HEK293 (cell line): ENCODE measurements around the gene PRM1.

ENCODE experiments used
- CTCF ChIA-PET: fragments of 350-600 bp; formaldehyde crosslinking; extraction: SDS; loops from one replicate; lab custom pipeline; 2021; ENCODE audit warnings: antibody characterized with exemption; lab: Yijun Ruan, JAX
- POLR2A ChIA-PET: fragments of 300-600 bp; formaldehyde crosslinking; extraction: SDS; loops from one replicate; lab custom pipeline; 2020; ENCODE audit warnings: antibody characterized with exemption, inconsistent platforms; lab: Yijun Ruan, JAX
- H3K27ac ChIP-seq: fragments of 200-500 bp; sonication (Bioruptor generic); 2 replicates; pipeline ENCODE4 v1.5.1; 2014; ENCODE audit warnings: low read depth, low read length, control low read depth, inconsistent platforms; ENCODE audit errors: extremely low read depth
- H3K36me3 ChIP-seq, 2 experiments: fragments of 200-500 bp in 1 of 2; sonication (Bioruptor generic) in 1 of 2; 1 replicate in 1 of 2; 2 replicates in 1 of 2; pipeline ENCODE4 v1.5.1; 2014 to 2017; ENCODE audit warnings: inconsistent platforms in 2 of 2, low read length in 2 of 2; ENCODE audit not compliant: control insufficient read depth in 2 of 2, insufficient read depth in 1 of 2
- H3K4me1 ChIP-seq: fragments of 200-500 bp; sonication (Bioruptor generic); 2 replicates; pipeline ENCODE4 v1.5.1; 2014; ENCODE audit warnings: mild to moderate bottlenecking, low read length, inconsistent platforms; ENCODE audit not compliant: control insufficient read depth, insufficient read depth
- H3K4me3 ChIP-seq: 2 replicates; pipeline ENCODE4 v1.5.1; 2011; ENCODE audit warnings: low read depth, mild to moderate bottlenecking, control low read depth, low read length, moderate library complexity
- H3K9me3 ChIP-seq: fragments of 200-500 bp; sonication (Bioruptor generic); 2 replicates; pipeline ENCODE4 v1.5.1; 2014; ENCODE audit warnings: low read depth, low read length, inconsistent platforms; ENCODE audit not compliant: control insufficient read depth, insufficient read depth
- BCL11B ChIP-seq: fragments of 450-650 bp; formaldehyde crosslinking; IDR thresholded peaks from 2 replicates; pipeline ENCODE4 v1.5.1; 2016; ENCODE audit warnings: low read depth, missing biosample characterization, missing genetic modification characterization
- INSM2 ChIP-seq: fragments of 450-650 bp; formaldehyde crosslinking; IDR thresholded peaks from 2 replicates; pipeline ENCODE4 v1.5.1; 2016; ENCODE audit warnings: missing biosample characterization, missing genetic modification characterization
- ZBTB21 ChIP-seq: fragments of 450-650 bp; formaldehyde crosslinking; IDR thresholded peaks from 2 replicates; pipeline ENCODE4 v1.5.1; 2017; ENCODE audit warnings: missing biosample characterization, missing genetic modification characterization
- ZBTB6 ChIP-seq: fragments of 450-650 bp; formaldehyde crosslinking; IDR thresholded peaks from 2 replicates; pipeline ENCODE4 v1.5.1; 2017; ENCODE audit warnings: missing biosample characterization, missing genetic modification characterization
- ZBTB7A ChIP-seq: fragments of 450-650 bp; formaldehyde crosslinking; IDR thresholded peaks from 2 replicates; pipeline ENCODE4 v1.5.1; 2016; ENCODE audit warnings: low read depth, missing biosample characterization, missing genetic modification characterization
- ZFP37 ChIP-seq: fragments of 450-650 bp; formaldehyde crosslinking; IDR thresholded peaks from 2 replicates; pipeline ENCODE4 v1.5.1; 2016; ENCODE audit warnings: missing biosample characterization, missing genetic modification characterization
- ZNF146 ChIP-seq: fragments of 450-650 bp; formaldehyde crosslinking; IDR thresholded peaks from 2 replicates; pipeline ENCODE4 v1.5.1; 2016; ENCODE audit warnings: missing biosample characterization, missing genetic modification characterization
- ZNF169 ChIP-seq: fragments of 450-650 bp; formaldehyde crosslinking; IDR thresholded peaks from 2 replicates; pipeline ENCODE4 v1.5.1; 2016; ENCODE audit warnings: missing biosample characterization, missing genetic modification characterization
- ZNF19 ChIP-seq: fragments of 450-650 bp; formaldehyde crosslinking; IDR thresholded peaks from 2 replicates; pipeline ENCODE4; 2016; ENCODE audit warnings: missing biosample characterization, missing genetic modification characterization, low read depth
- ZNF211 ChIP-seq: fragments of 450-650 bp; formaldehyde crosslinking; IDR thresholded peaks from 2 replicates; pipeline ENCODE4 v1.5.1; 2016; ENCODE audit warnings: low read depth, missing biosample characterization, missing genetic modification characterization
- ZNF292 ChIP-seq: fragments of 450-650 bp; formaldehyde crosslinking; IDR thresholded peaks from 2 replicates; pipeline ENCODE4 v1.5.1; 2016; ENCODE audit warnings: low read depth, missing biosample characterization, missing genetic modification characterization, borderline replicate concordance
- ZNF391 ChIP-seq: fragments of 450-650 bp; formaldehyde crosslinking; IDR thresholded peaks from 2 replicates; pipeline ENCODE4 v1.5.1; 2016; ENCODE audit warnings: low read depth, missing biosample characterization, missing genetic modification characterization, borderline replicate concordance
- ZNF449 ChIP-seq: fragments of 450-650 bp; formaldehyde crosslinking; IDR thresholded peaks from 2 replicates; pipeline ENCODE4 v1.5.1; 2017; ENCODE audit warnings: missing biosample characterization, mild to moderate bottlenecking, missing genetic modification characterization, moderate library complexity
- ZNF48 ChIP-seq: fragments of 450-650 bp; formaldehyde crosslinking; IDR thresholded peaks from 2 replicates; pipeline ENCODE4 v1.5.1; 2016; ENCODE audit warnings: missing biosample characterization, missing genetic modification characterization
- ZNF548 ChIP-seq: fragments of 450-650 bp; formaldehyde crosslinking; IDR thresholded peaks from 2 replicates; pipeline ENCODE4 v1.5.1; 2016; ENCODE audit warnings: missing biosample characterization, missing genetic modification characterization
- ZNF555 ChIP-seq: fragments of 450-650 bp; formaldehyde crosslinking; conservative IDR thresholded peaks from 2 replicates; pipeline ENCODE4 v1.5.1; 2017; ENCODE audit warnings: missing biosample characterization, mild to moderate bottlenecking, missing genetic modification characterization, inconsistent platforms
- ZNF600 ChIP-seq: fragments of 450-650 bp; formaldehyde crosslinking; IDR thresholded peaks from 2 replicates; pipeline ENCODE4 v1.5.1; 2016; ENCODE audit warnings: missing biosample characterization, missing genetic modification characterization
- ZNF626 ChIP-seq: fragments of 450-650 bp; sonication (Bioruptor Pico); formaldehyde crosslinking; IDR thresholded peaks from 2 replicates; pipeline ENCODE4 v1.5.1; 2018; ENCODE audit warnings: missing biosample characterization, missing genetic modification characterization, inconsistent platforms
- ZNF660 ChIP-seq: fragments of 450-650 bp; IDR thresholded peaks from 2 replicates; pipeline ENCODE4 v1.5.1; 2018; ENCODE audit warnings: missing biosample characterization, mild to moderate bottlenecking, missing genetic modification characterization
- ZNF785 ChIP-seq: fragments of 450-650 bp; formaldehyde crosslinking; IDR thresholded peaks from 2 replicates; pipeline ENCODE4 v1.5.1; 2016; ENCODE audit warnings: missing biosample characterization, missing genetic modification characterization
- ZSCAN16 ChIP-seq: fragments of 450-650 bp; formaldehyde crosslinking; IDR thresholded peaks from 2 replicates; pipeline ENCODE4 v1.5.1; 2016; ENCODE audit warnings: missing biosample characterization, missing genetic modification characterization
- TF ChIP-seq, protein P1 (sequence below): fragments of 450-650 bp; formaldehyde crosslinking; IDR thresholded peaks from 2 replicates; pipeline ENCODE4 v1.5.1; 2016; ENCODE audit warnings: missing biosample characterization, missing genetic modification characterization
- TF ChIP-seq, protein P2 (sequence below): fragments of 450-650 bp; formaldehyde crosslinking; IDR thresholded peaks from 2 replicates; pipeline ENCODE4 v1.5.1; 2016; ENCODE audit warnings: missing biosample characterization, missing genetic modification characterization

Gene PRM1

DNA sequence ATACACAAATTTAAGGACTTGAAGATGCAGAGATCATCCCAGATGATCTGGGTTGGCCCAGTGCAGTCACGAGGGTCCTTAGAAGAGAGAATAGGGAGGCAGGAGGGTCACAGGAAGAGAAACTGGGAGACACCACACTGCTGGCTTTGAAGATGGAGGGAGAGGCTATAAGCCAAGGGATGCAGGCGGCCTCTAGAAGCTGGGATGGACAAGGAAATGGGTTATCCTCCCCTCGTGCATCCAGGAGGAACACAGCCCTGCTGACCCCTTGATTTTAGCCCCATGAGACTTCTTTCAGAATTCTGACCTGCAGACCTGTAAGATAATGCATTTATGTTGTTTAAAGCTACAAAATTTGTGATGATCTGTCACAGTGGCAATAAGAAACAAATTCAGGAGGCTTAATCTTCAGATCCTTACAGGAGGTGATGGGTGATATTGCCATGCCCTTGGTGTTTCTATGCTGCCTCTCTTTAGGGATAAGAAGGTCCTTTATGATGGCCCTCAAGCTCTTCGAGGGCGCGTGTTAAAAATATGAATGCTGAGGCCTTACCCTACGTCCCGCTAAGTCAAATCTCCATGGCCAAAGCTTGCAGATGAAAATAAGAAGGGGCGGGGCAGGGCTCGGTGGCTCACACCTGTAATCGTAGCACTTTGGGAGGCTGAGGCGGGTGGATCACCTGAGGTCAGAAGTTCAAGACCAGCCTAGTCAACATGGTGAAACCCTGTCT, 3.4 kb downstream of the PRM1 start:
- CTCF ChIA-PET, result no interaction called here
- TF ChIP-seq ZBTB21 (tag by site-specific recombination), result no peak
- TF ChIP-seq, protein P1, sequence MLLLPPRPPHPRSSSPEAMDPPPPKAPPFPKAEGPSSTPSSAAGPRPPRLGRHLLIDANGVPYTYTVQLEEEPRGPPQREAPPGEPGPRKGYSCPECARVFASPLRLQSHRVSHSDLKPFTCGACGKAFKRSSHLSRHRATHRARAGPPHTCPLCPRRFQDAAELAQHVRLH, result no peak
- no peak for TF ChIP-seq ZNF211
- TF ChIP-seq ZNF48, result no peak
- TF ChIP-seq ZNF548 (tag by site-specific recombination), result no peak
- TF ChIP-seq ZNF146 (tag by site-specific recombination), result no peak
- no peak for TF ChIP-seq ZSCAN16
- no peak for TF ChIP-seq ZNF555 (tag by site-specific recombination)
- H3K36me3 ChIP-seq, result no peaks in the 10 kb centered on the region
- H3K4me3 ChIP-seq, result no peak overlapping the region
- H3K4me1 ChIP-seq, result peaks cover 5% of the 10 kb centered on the region
- H3K9me3 ChIP-seq, result no peaks in the 10 kb centered on the region
- H3K27ac ChIP-seq, result no peak overlapping the region
- POLR2A ChIA-PET, result no interaction called here

- H3K27ac ChIP-seq, result no peak overlapping the region
- TF ChIP-seq ZFP37 (tag by site-specific recombination) (no peak), ZNF292 (tag by site-specific recombination) (no peak), ZBTB6 (tag by site-specific recombination) (no peak), ZNF626 (tag by site-specific recombination) (no peak), ZNF169 (tag by site-specific recombination) (no peak), ZNF660 (tag by site-specific recombination) (no peak), INSM2 (tag by site-specific recombination) (no peak), ZNF600 (tag by site-specific recombination) (no peak), BCL11B (tag by site-specific recombination) (no peak), ZNF785 (tag by site-specific recombination) (no peak), ZBTB7A (tag by site-specific recombination) (no peak), ZNF19 (tag by site-specific recombination) (no peak), ZNF449 (no peak), ZNF391 (tag by site-specific recombination) (no peak)
- TF ChIP-seq, protein P2, sequence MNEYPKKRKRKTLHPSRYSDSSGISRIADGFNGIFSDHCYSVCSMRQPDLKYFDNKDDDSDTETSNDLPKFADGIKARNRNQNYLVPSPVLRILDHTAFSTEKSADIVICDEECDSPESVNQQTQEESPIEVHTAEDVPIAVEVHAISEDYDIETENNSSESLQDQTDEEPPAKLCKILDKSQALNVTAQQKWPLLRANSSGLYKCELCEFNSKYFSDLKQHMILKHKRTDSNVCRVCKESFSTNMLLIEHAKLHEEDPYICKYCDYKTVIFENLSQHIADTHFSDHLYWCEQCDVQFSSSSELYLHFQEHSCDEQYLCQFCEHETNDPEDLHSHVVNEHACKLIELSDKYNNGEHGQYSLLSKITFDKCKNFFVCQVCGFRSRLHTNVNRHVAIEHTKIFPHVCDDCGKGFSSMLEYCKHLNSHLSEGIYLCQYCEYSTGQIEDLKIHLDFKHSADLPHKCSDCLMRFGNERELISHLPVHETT, result no peak
- H3K36me3 ChIP-seq, result no peaks in the 10 kb centered on the region
- ChIA-PET CTCF (interaction anchor here (0.6 to 0.7 kb wide), 4 partner anchors 21 to 175 kb away, joined by 3 to 4 read pairs (median 3); partner anchors contain the start of gene SOCS1), POLR2A (interaction anchor here (1.2 kb wide), 1 partner anchor 21 kb away, joined by 3 read pairs; the partner anchor contains the start of gene SOCS1)
- no peaks in the 10 kb centered on the region for H3K9me3 ChIP-seq
- no peak overlapping the region for H3K4me3 ChIP-seq
- H3K4me1 ChIP-seq, result peaks cover 5% of the 10 kb centered on the region
Measured at GRCh38 chr16:11276896-11277593, 4.1 kb downstream of the PRM1 start.
